PFSK-1 (cell line): ENCODE results near the gene ZNF716.

Experiments used
- FOXP2 ChIP-seq: optimal IDR thresholded peaks from 2 replicates; pipeline ENCODE3; 2011; ENCODE audit warnings: borderline replicate concordance, control low read depth, inconsistent platforms; ENCODE audit not compliant: insufficient read depth; ENCODE audit errors: extremely low read length, extremely low read depth
- POLR2AphosphoS5 ChIP-seq: IDR thresholded peaks from 2 replicates; pipeline ENCODE4 v1.6.1; 2012; ENCODE audit warnings: low read depth, mild to moderate bottlenecking, control low read depth, low read length, moderate library complexity
- SIN3A ChIP-seq: IDR thresholded peaks from 2 replicates; pipeline ENCODE4 v1.6.1; 2012; ENCODE audit warnings: mild to moderate bottlenecking, low read length, moderate library complexity, borderline replicate concordance; ENCODE audit not compliant: insufficient read depth
- TAF1 ChIP-seq: IDR thresholded peaks from 2 replicates; pipeline ENCODE4 v1.6.1; 2012; ENCODE audit warnings: low read length, control low read depth, borderline replicate concordance; ENCODE audit not compliant: insufficient read depth
- TF ChIP-seq, protein P1 (sequence below), 2 experiments: IDR thresholded peaks; 2 replicates each; pipeline versions ENCODE4 v1.6.1 to v1.8.0; 2011 to 2012; ENCODE audit warnings: low read depth in 2 of 2, low read length in 2 of 2, control low read depth in 1 of 2, inconsistent platforms in 1 of 2, mild to moderate bottlenecking in 1 of 2, moderate library complexity in 1 of 2; ENCODE audit not compliant: insufficient read depth in 1 of 2

ZNF716 gene

GRCh38 chr7:57407125-57407524 lies 42.9 kb upstream of the ZNF716 start:
- TF ChIP-seq TAF1 (no peak), SIN3A (no peak), FOXP2 (no peak), POLR2AphosphoS5 (no peak)
- TF ChIP-seq, protein P1, sequence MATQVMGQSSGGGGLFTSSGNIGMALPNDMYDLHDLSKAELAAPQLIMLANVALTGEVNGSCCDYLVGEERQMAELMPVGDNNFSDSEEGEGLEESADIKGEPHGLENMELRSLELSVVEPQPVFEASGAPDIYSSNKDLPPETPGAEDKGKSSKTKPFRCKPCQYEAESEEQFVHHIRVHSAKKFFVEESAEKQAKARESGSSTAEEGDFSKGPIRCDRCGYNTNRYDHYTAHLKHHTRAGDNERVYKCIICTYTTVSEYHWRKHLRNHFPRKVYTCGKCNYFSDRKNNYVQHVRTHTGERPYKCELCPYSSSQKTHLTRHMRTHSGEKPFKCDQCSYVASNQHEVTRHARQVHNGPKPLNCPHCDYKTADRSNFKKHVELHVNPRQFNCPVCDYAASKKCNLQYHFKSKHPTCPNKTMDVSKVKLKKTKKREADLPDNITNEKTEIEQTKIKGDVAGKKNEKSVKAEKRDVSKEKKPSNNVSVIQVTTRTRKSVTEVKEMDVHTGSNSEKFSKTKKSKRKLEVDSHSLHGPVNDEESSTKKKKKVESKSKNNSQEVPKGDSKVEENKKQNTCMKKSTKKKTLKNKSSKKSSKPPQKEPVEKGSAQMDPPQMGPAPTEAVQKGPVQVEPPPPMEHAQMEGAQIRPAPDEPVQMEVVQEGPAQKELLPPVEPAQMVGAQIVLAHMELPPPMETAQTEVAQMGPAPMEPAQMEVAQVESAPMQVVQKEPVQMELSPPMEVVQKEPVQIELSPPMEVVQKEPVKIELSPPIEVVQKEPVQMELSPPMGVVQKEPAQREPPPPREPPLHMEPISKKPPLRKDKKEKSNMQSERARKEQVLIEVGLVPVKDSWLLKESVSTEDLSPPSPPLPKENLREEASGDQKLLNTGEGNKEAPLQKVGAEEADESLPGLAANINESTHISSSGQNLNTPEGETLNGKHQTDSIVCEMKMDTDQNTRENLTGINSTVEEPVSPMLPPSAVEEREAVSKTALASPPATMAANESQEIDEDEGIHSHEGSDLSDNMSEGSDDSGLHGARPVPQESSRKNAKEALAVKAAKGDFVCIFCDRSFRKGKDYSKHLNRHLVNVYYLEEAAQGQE (IDR thresholded peaks at IDR 0.05; ENCODE audit: insufficient read depth in 1 of 2, low read depth in 2 of 2, low read length in 2 of 2), result no peak

DNA sequence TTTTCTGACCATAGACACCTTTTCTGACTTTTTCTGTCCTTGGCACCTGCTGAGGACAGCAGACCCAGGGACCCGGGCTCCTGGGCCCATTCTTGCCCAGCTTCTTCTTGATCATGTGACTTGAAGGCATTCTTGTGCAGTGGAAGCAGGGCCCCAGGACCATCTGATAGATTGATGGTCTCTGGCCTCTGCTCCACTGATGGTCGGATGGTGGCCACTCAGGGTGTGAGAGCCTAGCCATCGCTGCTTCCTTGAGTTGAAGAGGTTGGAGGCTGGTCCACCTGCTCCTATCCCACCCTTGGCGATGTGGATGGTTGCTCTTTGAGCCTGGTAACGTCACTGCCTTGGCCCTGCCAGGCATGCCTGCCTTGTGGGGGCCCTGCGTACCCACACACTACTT lies 37.8 kb upstream of the ZNF716 start:
- no peak for TF ChIP-seq SIN3A

DNA sequence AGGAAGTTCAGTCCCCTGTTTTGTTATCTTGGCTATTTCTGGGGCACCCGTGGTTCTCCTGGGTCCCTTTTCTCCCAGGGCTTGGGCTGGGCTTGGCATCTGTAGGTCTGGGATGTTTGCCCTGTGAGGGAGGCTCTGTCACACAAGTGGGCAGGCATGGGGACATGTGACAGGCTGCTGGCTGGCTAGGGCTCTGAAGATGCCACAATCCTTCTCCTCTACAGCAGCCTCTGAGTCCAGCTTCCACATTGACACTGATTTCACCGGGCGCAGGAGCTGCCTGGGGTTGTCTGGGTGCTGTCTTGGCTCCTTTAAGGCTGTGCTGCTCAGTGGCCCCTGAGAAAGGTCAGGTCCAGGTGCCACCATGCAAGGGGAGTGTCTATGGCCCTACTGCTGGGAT lies 37.4 kb upstream of the ZNF716 start:
- TF ChIP-seq SIN3A (no peak), TAF1 (no peak), FOXP2 (no peak), POLR2AphosphoS5 (no peak)
- TF ChIP-seq, protein P1 (IDR thresholded peaks at IDR 0.05; ENCODE audit: insufficient read depth in 1 of 2, low read depth in 2 of 2, low read length in 2 of 2), result no peak

DNA sequence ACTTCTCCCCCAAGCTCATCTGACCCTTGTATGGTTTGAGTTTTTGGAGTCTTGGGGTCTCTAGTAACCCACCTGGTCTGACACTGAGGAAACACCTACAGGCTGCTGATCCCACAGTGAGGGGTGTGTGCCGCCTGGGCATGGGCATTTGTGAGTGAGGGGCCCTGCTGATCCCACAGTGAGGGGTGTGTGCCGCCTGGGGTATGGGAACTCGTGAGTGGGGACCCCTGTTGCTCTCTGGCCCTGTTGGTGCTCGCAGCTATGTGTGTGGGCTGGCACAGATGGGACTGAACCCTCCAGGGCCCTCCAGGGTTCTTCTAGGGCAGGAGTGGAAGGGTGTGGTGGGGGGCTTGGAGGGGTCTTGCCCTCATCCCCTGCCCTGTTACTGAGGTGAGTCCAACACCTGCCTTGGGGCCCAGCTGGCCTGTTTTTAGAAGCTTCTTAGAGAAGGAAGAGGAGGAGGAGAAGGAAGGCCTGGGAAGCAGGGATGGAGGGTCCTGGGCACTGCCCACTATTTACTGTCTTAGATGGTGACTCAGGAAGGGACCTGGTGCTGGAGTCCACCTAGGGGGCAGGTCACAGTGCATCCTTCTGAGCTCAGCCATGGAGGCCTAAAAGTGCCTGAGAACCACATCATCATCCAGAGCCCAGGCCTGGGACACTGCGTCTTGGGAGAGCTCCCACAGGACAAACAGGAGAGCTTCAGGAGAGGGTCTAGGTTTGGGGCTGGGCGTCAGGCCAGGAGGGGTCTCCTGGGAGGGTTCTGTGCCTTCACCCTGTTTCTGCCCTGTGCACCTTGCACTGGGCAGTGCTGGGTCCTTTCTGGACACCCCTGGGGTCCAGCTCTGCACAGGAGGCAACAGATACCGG lies 36.2 kb upstream of the ZNF716 start:
- TF ChIP-seq, protein P1 (IDR thresholded peaks at IDR 0.05; ENCODE audit: insufficient read depth in 1 of 2, low read depth in 2 of 2, low read length in 2 of 2), result no peak
- TF ChIP-seq POLR2AphosphoS5 (no peak), TAF1 (no peak), FOXP2 (no peak), SIN3A (no peak)

- TF ChIP-seq, protein P1 (IDR thresholded peaks at IDR 0.05; ENCODE audit: insufficient read depth in 1 of 2, low read depth in 2 of 2, low read length in 2 of 2), result no peak
- no peak for TF ChIP-seq FOXP2
- TF ChIP-seq TAF1, result no peak
- TF ChIP-seq SIN3A, result no peak
- no peak for TF ChIP-seq POLR2AphosphoS5
These were observed 35.6 kb upstream of the ZNF716 start for GRCh38 chr7:57414415-57414814.
